OCI-LY3 (cell line): Measurements from ENCODE around the gene ALKBH2.

Experiments
- EZH2phosphoT487 ChIP-seq: fragments of 200-600 bp; shearing (Covaris generic); IDR thresholded peaks from 2 replicates; pipeline ENCODE4 v1.6.1; 2018; ENCODE audit warnings: antibody characterized with exemption, mixed run types, low read depth
- TF ChIP-seq, protein P1 (sequence below): fragments of 200-600, 300-600 bp; sonication (generic); IDR thresholded peaks from 2 replicates; pipeline ENCODE4 v1.5.1; 2014; ENCODE audit warnings: antibody characterized with exemption, low read length, low read depth

GRCh38 chr12:109097140-109097434 is 3.8 kb upstream of the ALKBH2 start:
- TF ChIP-seq, protein P1, sequence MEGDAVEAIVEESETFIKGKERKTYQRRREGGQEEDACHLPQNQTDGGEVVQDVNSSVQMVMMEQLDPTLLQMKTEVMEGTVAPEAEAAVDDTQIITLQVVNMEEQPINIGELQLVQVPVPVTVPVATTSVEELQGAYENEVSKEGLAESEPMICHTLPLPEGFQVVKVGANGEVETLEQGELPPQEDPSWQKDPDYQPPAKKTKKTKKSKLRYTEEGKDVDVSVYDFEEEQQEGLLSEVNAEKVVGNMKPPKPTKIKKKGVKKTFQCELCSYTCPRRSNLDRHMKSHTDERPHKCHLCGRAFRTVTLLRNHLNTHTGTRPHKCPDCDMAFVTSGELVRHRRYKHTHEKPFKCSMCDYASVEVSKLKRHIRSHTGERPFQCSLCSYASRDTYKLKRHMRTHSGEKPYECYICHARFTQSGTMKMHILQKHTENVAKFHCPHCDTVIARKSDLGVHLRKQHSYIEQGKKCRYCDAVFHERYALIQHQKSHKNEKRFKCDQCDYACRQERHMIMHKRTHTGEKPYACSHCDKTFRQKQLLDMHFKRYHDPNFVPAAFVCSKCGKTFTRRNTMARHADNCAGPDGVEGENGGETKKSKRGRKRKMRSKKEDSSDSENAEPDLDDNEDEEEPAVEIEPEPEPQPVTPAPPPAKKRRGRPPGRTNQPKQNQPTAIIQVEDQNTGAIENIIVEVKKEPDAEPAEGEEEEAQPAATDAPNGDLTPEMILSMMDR: no peak
- TF ChIP-seq EZH2phosphoT487: no peak
